ENCODE results near the gene ZGPAT.

DNA sequence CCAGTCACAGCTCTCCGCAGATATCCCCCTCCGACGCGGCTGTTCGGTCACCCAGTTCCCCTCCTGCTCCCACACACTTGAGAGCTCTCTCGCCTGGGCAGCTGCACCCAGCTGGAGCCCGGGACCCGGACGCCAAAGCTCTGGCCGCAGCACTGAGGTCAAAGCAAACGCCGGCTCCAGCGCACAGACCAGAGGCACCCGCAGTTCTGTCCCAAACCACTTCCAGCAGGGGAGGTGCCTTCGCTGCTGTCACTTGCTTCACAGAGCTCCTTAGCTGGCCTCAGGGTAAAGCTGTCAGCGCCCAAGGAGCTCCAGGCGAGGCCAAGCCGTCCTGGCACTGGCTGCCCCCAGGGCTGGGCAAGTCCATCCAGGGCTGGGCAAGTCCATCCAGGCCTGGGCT lies 59.6 kb downstream of the ZGPAT start:
- TF ChIP-seq, protein P1, sequence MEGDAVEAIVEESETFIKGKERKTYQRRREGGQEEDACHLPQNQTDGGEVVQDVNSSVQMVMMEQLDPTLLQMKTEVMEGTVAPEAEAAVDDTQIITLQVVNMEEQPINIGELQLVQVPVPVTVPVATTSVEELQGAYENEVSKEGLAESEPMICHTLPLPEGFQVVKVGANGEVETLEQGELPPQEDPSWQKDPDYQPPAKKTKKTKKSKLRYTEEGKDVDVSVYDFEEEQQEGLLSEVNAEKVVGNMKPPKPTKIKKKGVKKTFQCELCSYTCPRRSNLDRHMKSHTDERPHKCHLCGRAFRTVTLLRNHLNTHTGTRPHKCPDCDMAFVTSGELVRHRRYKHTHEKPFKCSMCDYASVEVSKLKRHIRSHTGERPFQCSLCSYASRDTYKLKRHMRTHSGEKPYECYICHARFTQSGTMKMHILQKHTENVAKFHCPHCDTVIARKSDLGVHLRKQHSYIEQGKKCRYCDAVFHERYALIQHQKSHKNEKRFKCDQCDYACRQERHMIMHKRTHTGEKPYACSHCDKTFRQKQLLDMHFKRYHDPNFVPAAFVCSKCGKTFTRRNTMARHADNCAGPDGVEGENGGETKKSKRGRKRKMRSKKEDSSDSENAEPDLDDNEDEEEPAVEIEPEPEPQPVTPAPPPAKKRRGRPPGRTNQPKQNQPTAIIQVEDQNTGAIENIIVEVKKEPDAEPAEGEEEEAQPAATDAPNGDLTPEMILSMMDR (IDR thresholded peaks at IDR 0.05): no peak
- no peak for TF ChIP-seq POLR2A (IDR thresholded peaks at IDR 0.05)

Data from right lobe of liver (tissue), 4 donors.